NCI-H2227 treated with DMSO at 0.1 percent for 48 hours (cell line): ENCODE data around the gene KDELR3.

ENCODE experiments used
- DNase-seq: peaks from one replicate; lab custom pipeline; 2025; lab: John Stamatoyannopoulos, UW

Gene KDELR3

GRCh38 chr22:38523029-38523428, 55.1 kb downstream of the KDELR3 start:
- DNase-seq = no peak

GRCh38 chr22:38523479-38523878, 55.6 kb downstream of the KDELR3 start:
- DNase-seq = no peak

GRCh38 chr22:38524429-38524828, 56.5 kb downstream of the KDELR3 start:
- no peak for DNase-seq

GRCh38 chr22:38531251-38531938, 63.5 kb downstream of the KDELR3 start:
- no peak for DNase-seq
